HG03066 (cell line): Measurements from ENCODE around the gene ABL1.
"Not testable (repeated sequence)": the region's sequence is repeated elsewhere in the genome, so short reads cannot be mapped to it uniquely, and the experiment has no call there.

Source experiments
- ATAC-seq: cut with Tn5 transposase; IDR thresholded peaks from one replicate; pipeline ENCODE4 v1.9.1; 2021; ENCODE audit warnings: low read depth; ENCODE audit not compliant: unreplicated experiment

Gene ABL1

DNA sequence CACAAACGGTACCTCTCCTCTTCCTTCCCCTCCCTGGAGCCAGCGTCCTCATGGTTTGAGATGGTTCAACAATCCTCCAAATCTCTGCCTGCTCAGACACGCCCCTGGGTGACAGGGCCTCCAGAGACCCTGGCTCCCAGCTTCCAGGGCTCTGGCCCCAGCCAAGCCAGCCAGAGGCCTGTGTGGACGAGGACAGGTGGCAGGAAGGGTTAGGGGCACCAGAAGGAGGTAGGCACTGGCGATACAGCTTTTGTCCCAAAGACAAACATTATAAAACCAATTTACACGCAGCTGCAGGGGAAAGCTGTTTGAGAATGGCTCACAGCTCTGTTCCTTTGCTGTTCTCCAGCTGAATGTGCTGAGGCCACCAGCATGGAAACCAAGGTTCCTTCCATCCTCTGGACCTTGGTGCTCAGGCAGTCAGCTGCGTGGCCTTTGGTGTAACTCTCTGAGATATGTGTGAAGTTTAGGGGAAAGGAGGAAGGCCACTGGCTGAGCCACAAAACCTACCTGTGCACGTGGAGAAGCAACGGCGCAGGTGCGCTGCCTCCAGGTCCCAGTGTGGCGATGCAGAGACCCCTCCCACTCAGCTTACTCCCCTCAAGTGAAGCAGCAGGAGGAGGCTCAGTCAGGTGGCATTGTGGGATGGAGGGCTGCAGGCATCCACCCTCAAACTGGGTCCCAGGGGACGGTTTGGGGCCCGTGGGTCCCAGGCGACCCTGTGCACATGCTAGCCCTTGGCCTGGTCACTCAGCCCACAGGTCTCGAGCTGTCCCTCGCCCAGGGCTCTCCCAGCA, 65.8 kb downstream of the ABL1 start:
- ATAC-seq: no peak

DNA sequence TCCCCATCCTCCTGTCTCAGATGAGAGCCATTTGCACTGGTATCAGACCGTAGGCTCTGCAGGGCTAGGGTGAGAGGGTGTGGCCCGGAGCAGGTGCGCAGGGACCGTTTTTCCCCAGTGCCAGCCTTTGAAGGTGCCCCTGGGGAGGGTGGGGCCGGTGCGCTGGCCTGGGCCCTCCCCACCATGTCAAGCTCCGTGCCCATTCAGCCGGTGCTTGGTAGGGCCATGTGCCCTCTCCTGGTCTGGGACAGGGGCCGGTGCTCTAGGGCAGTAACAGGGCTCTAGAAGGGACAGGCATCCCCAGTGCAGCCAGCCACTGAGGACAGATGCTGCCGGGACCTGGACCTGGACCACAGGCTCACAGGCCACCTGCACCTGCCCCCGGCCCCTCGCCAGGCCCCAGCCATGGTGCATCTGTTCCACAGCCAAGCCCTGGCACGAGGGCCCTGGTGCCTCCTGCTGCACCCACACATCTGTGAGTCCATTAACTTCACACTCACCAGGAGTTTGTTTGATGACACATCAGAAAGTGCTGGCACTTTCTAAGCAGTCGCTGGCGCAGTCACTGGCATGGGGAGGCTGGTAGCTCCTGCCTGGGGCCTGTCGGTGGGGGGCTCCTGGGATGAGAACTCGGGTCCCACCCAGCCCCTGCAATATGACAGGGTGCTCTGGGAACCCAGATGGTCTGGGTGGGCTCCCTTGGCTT, 66.6 kb downstream of the ABL1 start:
- no peak for ATAC-seq

DNA sequence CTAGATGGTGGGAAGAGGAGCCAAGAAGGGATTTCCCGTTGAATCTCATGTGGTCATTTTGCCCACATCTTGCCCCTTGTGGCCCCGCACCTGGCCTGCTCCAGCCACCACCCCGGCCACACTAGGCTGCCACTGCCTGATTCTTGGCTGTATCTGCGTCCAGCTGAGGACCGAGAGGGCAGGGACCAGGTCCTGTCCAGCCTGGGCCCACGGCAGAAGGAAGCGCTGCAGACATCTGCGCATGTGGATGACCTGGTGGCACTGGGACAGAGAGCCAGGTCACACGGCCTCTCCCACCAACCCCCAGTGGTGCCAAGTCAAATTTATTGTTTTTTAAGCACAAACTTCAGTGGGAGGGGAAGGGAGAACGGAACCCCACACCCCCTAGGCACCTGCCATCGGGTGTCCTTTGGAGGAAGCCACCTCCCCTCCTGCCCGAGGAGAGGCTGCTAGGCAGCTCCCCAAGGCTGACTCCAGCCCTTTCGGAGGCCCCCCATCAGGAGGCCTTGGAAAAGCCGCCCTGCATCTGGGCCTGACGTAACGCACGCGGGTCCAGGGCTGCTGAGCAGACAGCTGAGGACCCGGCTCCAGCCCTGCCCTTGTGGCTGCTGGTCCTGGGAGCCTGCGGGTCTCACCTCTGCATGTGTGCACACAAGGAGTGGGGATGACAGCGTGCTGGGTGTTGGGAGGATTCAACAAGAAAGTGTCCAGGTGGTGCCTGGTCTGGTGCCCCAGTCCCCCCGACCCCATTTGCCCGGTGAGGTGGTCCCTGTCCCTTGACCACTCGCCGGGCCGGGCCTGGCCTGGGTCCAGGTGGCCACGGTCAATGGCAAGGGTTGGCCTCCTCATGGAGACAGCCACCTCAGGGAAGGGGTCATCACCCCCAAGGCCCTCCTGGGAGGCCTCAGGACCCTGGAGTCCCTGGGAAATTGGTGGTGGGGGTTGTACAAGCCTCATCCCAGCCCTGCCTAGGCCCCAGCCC, 67.4 kb downstream of the ABL1 start:
- ATAC-seq: no peak

DNA sequence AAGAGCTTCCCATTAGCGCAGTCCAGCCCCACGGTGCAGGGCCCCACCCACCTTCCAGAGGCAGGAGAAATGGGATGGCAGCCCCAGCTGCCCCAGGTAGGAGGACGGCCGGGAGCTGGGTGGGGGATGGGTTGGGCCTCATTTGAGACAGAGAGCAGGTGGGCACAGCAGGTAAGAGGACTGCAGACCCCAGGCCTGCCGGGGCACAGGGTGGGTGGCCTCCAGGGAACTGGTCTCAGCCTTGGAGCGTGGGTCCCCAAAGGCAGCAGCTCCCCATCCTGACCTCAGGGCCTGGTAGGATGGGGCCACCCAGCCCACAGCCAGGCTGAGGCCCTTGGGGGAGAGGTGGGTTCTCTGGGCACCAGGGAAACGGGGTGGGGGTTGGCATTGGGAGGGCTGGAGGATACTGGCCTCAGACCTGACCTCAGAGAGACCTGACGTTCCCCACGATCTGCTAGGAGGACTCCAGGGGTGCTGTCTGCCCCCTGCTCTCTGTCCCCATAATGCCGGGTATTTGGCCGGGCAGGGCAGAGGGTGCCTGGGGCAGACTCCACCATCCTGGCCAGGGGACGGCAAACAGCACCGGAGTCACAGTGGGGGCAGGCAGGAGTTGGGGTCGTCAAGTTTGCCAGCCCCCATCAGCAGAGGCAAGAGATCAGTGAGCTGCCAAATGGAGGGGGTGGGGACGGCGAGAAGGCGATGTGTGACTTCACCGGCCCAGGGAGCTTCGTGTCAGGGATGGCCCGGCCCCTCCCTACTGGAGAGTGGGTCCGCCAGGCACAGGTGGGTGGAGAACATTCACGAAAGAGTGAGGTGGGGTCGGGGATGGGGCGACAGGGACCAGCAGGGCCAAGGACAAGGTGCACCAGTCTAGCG, 68.4 kb downstream of the ABL1 start:
- ATAC-seq: no peak

DNA sequence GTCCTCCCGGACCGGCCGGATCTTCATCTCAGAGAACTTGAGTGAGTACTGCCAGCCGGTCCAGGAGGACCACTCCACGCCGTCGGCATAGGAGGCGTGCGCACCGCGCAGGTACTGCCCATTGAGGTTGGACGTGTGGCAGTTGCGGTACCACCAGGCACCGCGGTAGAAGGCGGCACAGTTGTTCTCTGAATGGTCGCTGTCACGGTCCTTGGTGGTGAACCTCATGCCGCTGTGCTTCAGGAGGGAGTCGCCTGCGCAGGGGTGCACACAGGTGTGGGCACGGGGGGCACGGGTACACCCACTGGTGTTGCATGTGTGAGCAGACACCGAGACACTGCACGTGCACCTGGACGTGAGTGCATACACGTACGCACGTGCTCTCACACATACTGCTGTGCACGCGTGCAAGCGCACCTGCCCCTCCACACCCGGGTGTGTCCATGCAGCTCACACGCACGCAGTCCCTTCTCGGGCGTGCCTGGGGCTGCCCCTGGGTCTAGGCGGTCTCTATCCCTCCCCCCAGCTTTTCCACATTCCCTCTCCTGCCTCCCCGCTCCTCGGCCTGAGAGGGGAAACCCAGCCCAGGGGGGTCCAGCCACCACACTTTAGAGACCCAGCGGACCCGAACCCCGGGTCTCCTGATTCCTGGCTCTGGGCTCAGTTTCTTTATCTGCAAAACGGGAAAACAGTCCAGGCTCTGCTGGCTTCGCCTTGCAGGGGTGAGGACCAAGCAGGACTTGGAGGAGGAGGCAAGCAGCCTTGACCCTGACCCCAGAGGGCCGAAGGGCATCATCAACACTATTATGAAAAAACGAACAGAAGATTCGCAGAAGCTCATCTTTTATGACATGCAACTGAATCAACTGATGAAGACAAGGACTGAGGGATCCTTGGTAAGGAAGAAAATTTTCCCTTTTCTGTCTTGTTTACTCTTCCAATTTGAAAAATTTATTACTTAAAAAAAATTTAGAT, 69.3 kb downstream of the ABL1 start:
- ATAC-seq: no peak

DNA sequence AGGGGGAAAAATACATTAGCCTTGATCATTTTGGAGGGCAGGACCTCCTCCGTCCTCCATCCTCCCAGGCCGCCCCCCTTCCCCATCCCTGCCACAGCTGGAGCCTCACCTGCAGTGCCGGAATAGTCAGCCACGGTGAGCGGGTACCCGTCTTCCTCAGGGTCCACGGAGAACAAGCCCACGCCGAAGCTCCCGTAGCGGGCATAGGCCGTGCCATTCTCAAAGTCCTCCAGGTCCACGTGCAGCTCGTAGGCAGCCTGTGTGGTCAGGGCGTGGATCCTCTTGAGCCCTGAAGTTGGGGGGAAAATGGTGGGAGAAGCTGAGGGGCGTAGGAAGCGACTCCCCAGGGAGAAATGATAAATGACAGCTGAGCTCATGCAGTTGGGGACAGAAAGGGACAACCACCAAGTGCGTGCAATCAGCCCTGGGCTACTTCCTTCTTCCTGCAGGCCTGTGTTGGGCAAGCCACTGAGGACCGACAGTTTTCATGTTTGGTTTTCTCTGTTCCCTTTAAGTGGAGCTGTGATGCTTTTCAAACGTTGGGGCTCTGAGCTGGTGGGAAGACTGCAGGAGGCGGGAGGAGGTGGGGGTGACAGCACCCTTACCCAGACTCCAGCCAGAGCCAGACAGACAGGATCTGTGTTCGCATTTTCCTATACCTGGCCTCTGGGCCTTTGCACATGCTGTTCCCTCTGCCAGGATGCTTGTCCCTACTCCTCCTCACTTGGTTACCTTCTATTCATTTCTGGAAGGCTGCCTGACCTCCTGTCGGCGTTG, 70.3 kb downstream of the ABL1 start:
- no peak for ATAC-seq

DNA sequence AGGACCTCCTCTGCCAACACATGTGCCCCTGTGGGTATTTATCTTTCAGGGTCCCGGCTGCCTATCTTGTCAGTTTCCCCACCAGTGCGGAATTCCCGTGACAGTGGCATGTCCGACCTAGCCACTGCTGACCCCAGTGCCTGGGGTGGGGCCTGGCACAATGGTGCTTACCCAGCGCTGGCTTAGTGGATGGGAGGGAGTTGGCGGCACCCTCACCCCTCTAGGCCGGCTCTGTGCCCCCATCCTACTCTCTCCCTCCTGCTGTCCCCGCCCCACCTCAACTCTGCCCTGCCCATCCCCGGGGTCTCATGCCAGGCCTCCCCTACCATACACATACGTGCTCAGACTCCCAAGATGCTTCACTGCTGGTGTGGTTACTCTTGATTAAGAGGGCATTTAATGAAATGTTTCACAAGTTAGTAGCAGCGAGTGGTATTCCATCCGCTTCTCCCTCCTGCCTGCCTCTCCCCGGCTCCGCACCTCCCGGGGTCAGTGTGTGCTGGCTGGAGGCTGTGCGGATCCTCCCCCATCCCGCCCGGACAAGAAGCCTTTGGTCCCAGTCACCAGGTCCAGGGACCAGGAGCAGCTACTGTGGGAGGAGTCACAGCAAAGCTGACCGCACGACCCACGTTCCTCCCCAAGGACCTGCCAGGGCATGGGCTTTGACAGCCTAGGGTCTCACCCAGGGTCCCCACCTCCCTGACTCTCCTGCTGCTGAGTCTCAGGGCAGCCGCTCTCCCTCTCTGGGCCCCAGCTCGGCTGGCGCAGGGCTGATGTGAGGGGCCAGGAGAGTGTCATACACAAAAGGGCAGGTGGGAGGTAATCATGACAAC, 71.1 kb downstream of the ABL1 start:
- no peak for ATAC-seq

DNA sequence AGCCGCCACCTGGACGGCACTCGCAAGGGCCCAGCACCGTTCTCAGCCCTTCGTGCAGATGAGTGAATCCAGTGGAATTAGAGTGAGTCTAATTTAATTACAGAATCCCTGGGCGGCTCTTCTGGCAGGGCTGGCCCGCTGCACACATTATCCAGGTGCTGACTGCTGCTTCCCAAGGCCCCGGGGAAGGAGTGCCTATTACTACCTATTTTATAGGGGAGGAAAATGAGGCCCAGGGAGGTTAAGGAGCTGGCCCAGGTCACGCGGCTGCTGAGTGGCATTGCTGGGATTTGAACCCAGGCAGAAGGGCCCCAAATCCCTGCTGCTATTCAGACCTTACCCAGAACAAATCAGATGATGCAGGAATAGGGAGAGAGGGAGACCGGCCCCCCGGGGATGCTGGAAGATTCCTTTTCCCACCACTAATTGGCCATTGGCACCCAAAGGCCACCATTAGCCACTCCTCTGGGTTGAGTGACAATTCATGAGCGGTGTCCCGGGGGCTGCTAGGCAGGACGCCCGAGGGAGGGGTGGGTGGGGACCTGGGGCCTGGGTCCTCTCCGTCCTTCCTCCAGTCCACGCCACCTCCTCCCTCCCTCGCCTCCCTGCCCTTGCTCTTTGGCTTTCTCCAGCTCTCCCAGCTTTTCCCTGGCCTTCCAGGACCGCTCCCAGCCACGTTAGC, 71.8 kb downstream of the ABL1 start:
- ATAC-seq: no peak

DNA sequence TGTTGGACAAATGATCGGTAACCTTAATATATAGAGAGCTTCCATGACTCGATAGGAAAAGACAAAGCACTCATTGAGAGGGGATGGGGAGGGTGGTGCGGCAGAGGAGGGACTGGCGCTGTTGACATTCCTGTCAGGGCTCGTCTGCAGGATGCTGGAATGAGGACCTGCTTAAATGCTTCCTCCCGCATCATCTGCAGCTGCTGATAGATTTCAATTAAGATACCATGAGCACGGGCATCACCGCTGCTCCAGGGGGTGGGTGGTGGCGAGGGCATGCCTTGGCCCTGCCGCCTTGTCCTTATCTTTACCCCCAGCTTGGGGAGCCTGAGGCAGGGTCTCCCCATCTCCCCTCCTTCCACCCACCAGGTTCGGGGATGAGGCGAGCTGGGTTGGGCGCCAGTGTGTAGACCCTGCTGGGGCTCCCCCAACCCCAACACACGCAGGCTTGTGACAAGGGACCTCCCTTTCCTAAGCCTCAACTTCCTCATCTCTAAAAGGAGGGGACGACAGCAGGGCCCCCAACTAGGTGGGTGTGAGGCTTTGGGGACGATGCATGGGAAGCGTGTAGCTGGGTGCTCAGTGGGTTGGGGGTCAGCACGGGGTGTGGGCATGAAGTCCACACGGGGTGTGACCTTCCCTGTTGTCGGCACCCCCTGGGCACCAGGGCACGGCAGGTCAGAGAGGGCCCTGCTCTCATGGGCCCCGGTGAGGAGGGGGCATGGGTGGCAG, 73.3 kb downstream of the ABL1 start:
- ATAC-seq: no peak

DNA sequence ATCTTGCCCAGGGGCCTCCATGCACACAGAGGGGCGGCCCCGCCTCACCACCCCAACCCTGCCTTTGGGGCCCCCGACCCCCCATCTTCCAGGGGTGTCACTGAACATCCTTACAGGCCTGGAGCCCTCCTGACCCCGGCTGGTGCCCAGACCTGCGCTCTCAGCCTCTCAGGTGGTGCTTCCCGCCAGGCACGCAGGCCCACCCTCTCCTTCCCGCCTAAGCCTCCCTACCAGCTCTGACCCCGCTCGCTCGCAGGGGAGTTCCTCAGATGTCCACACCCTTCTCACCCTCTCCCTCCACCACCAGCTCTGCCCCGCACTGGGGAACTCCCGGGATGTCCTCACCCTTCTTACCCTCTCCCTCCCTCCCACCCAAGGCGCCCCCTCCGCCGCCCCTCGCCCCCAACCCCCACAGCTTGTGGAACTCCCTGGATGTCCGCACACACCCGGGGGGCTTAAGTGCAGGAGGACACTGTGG, 73.9 kb downstream of the ABL1 start:
- no peak for ATAC-seq

DNA sequence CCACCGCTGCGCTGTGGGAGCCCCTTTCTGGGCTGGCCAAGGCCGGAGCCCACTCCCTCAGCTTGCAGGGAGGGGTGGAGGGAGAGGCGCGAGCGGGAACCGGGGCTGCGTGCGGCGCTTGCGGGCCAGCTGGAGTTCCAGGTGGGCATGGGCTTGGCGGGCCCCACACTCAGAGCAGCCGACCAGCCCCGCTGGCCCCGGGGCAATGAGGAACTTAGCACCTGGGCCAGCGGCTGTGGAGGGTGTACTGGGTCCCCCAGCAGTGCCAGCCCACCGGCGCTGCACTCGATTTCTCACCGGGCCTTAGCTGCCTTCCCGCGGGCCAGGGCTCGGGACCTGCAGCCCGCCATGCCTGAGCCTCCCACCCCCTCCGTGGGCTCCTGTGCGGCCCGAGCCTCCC, 75.0 kb downstream of the ABL1 start:
- ATAC-seq: not testable (repeated sequence)

DNA sequence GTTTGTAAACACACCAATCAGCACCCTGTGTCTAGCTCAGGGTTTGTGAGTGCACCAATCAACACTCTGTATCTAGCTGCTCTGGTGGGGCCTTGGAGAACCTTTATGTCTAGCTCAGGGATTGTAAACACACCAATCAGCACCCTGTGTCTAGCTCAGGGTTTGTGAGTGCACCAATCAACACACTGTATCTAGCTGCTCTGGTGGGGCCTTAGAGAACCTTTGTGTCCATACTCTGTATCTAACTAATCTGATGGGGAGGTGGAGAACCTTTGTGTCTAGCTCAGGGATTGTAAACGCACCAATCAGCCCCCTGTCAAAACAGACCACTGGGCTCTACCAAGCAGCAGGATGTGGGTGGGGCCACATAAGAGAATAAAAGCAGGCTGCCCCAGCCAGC, 75.6 kb downstream of the ABL1 start:
- not testable (repeated sequence) for ATAC-seq

DNA sequence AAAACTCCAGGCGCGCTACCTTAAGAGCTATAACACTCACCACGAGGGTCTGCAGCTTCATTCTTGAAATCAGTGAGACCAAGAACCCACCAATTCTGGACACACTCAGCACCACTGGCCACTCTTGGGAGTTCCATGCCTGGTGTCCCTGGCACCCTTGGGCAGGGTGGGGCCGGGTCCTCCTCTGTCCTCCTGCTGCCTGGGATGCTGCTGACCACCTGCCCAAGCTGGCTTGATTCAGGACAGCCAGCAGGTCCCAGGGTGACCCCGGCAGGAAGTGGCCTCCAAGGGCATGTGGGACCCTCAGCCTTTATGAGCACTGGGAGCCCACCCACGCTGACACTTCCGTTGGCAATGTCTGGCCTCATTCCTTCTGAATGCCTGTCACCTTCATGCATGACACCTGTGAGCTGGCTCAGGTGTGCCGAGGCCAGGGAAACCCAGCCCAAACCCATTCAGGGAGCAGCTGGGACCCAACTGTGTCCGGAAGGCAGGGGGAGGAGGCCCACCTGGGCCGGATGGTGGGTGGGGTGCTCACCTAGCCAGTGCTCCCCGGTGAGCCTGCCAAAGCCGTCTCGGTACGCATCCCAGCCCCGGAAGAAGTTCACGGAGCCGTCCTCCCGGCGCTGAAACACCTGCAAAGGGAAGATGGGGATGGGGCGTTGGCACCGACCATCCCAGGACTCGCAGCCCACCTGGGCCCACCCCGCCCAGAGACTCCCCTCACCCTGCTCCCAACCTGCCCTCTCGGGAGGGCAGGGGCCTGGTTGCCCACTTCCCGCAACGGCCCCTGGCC, 76.4 kb downstream of the ABL1 start:
- no peak for ATAC-seq

DNA sequence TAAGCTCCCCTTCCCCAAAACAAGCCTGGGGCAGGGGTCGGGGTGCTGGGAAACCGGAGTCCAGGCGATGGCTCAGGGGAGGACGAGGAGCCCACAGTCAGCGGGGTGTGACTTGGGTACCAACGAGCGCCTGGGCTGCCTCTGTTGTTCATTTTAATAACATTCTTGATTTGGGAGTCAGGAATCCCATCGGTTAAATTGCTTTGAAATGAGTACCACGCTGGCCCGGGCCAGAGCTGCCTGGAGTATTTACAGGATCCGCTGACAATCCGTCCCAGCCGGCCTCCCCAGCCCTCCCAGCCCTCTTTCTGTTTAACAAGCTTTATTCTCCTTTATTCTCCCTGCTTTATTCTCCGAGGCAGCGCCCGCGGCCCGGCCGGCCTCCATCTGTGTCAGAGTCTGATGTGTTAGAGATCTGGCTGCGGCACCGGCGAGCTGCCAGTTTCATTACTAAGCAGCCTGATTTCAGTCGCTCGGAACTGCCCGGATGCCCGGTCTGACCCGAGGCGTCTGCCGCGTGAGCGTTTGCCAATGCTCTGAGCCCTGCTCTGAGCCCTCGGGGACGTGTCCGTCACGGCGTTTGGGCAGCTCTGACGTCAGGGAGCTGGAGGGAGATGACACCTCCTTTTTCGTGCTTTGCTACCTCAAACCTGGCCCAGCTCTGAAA, 78.0 kb downstream of the ABL1 start:
- no peak for ATAC-seq
